ENCODE measurements around the gene MBOAT2.

The MBOAT2 gene

GRCh38 chr2:8851811-8852560 lies 151.5 kb downstream of the MBOAT2 start:
- WGBS, 2 experiments = 74 to 81% methylated on average over 10 of the region's 10 CpGs
- H3K9me3 ChIP-seq (ENCODE audit: control insufficient read depth, low read length) = no peaks in the 10 kb centered on the region
- H3K36me3 ChIP-seq (ENCODE audit: control insufficient read depth, insufficient read depth, low read length) = no peaks in the 10 kb centered on the region
- H3K4me3 ChIP-seq (ENCODE audit: insufficient read depth, low read depth, low read length) = no peak overlapping the region
- H3K27ac ChIP-seq (ENCODE audit: insufficient read depth, low read depth, low read length, poor library complexity, severe bottlenecking) = no peak overlapping the region
- H3K4me1 ChIP-seq (ENCODE audit: control insufficient read depth, insufficient read depth, low read length) = no peaks in the 10 kb centered on the region
- no peaks in the 10 kb centered on the region for H3K27me3 ChIP-seq (ENCODE audit: control insufficient read depth, insufficient read depth, low read length, poor library complexity, severe bottlenecking)

- Histone ChIP-seq H3K27ac (ENCODE audit: insufficient read depth, low read depth, low read length, poor library complexity, severe bottlenecking) (no peak overlapping the region), H3K4me1 (ENCODE audit: control insufficient read depth, insufficient read depth, low read length) (no peaks in the 10 kb centered on the region), H3K36me3 (ENCODE audit: control insufficient read depth, insufficient read depth, low read length) (no peaks in the 10 kb centered on the region), H3K4me3 (ENCODE audit: insufficient read depth, low read depth, low read length) (no peak overlapping the region), H3K27me3 (ENCODE audit: control insufficient read depth, insufficient read depth, low read length, poor library complexity, severe bottlenecking) (no peaks in the 10 kb centered on the region), H3K9me3 (ENCODE audit: control insufficient read depth, low read length) (no peaks in the 10 kb centered on the region)
- WGBS, 2 experiments = 93 to 95% methylated on average over 8 of the region's 8 CpGs
These were observed 152.5 kb downstream of the MBOAT2 start for GRCh38 chr2:8850845-8851487.

- Histone ChIP-seq H3K4me3 (ENCODE audit: insufficient read depth, low read depth, low read length) (no peak overlapping the region), H3K36me3 (ENCODE audit: control insufficient read depth, insufficient read depth, low read length) (no peaks in the 10 kb centered on the region), H3K9me3 (ENCODE audit: control insufficient read depth, low read length) (no peaks in the 10 kb centered on the region), H3K27me3 (ENCODE audit: control insufficient read depth, insufficient read depth, low read length, poor library complexity, severe bottlenecking) (no peaks in the 10 kb centered on the region), H3K27ac (ENCODE audit: insufficient read depth, low read depth, low read length, poor library complexity, severe bottlenecking) (no peak overlapping the region), H3K4me1 (ENCODE audit: control insufficient read depth, insufficient read depth, low read length) (no peaks in the 10 kb centered on the region)
- WGBS, 2 experiments = 89 to 91% methylated on average over 4 of the region's 4 CpGs
These were observed 154.2 kb downstream of the MBOAT2 start for GRCh38 chr2:8849327-8849726.

GRCh38 chr2:8848328-8849100 lies 155.0 kb downstream of the MBOAT2 start:
- Histone ChIP-seq H3K27me3 (ENCODE audit: control insufficient read depth, insufficient read depth, low read length, poor library complexity, severe bottlenecking) (no peaks in the 10 kb centered on the region), H3K4me1 (ENCODE audit: control insufficient read depth, insufficient read depth, low read length) (no peaks in the 10 kb centered on the region), H3K27ac (ENCODE audit: insufficient read depth, low read depth, low read length, poor library complexity, severe bottlenecking) (no peak overlapping the region), H3K36me3 (ENCODE audit: control insufficient read depth, insufficient read depth, low read length) (no peaks in the 10 kb centered on the region), H3K4me3 (ENCODE audit: insufficient read depth, low read depth, low read length) (no peak overlapping the region), H3K9me3 (ENCODE audit: control insufficient read depth, low read length) (no peaks in the 10 kb centered on the region)
- 89 to 92% methylated on average over 5 to 6 of the region's 7 CpGs for WGBS, 2 experiments

GRCh38 chr2:8847400-8847799 lies 156.1 kb downstream of the MBOAT2 start:
- H3K27ac ChIP-seq (ENCODE audit: insufficient read depth, low read depth, low read length, poor library complexity, severe bottlenecking) = no peak overlapping the region

GRCh38 chr2:8841932-8842331 lies 161.6 kb downstream of the MBOAT2 start:
- Histone ChIP-seq H3K9me3 (ENCODE audit: control insufficient read depth, low read length) (no peaks in the 10 kb centered on the region), H3K27me3 (ENCODE audit: control insufficient read depth, insufficient read depth, low read length, poor library complexity, severe bottlenecking) (no peaks in the 10 kb centered on the region), H3K27ac (ENCODE audit: insufficient read depth, low read depth, low read length, poor library complexity, severe bottlenecking) (no peak overlapping the region), H3K36me3 (ENCODE audit: control insufficient read depth, insufficient read depth, low read length) (no peaks in the 10 kb centered on the region), H3K4me1 (ENCODE audit: control insufficient read depth, insufficient read depth, low read length) (no peaks in the 10 kb centered on the region), H3K4me3 (ENCODE audit: insufficient read depth, low read depth, low read length) (no peak overlapping the region)
- 75 to 84% methylated on average over 4 of the region's 4 CpGs for WGBS, 2 experiments

More at GRCh38 chr2:8847400-8847799, 156.1 kb downstream of the MBOAT2 start:
- Histone ChIP-seq H3K4me3 (ENCODE audit: insufficient read depth, low read depth, low read length) (no peak overlapping the region), H3K4me1 (ENCODE audit: control insufficient read depth, insufficient read depth, low read length) (no peaks in the 10 kb centered on the region), H3K9me3 (ENCODE audit: control insufficient read depth, low read length) (no peaks in the 10 kb centered on the region), H3K27me3 (ENCODE audit: control insufficient read depth, insufficient read depth, low read length, poor library complexity, severe bottlenecking) (no peaks in the 10 kb centered on the region), H3K36me3 (ENCODE audit: control insufficient read depth, insufficient read depth, low read length) (no peaks in the 10 kb centered on the region)
- WGBS, 2 experiments = 91 to 96% methylated on average over 6 of the region's 6 CpGs

- H3K36me3 ChIP-seq (ENCODE audit: control insufficient read depth, insufficient read depth, low read length) = no peaks in the 10 kb centered on the region
- no peaks in the 10 kb centered on the region for H3K27me3 ChIP-seq (ENCODE audit: control insufficient read depth, insufficient read depth, low read length, poor library complexity, severe bottlenecking)
- H3K4me1 ChIP-seq (ENCODE audit: control insufficient read depth, insufficient read depth, low read length) = peaks cover 4% of the 10 kb centered on the region
- 88 to 89% methylated on average over 11 of the region's 12 CpGs for WGBS, 2 experiments
- H3K27ac ChIP-seq (ENCODE audit: insufficient read depth, low read depth, low read length, poor library complexity, severe bottlenecking) = no peak overlapping the region
- no peak overlapping the region for H3K4me3 ChIP-seq (ENCODE audit: insufficient read depth, low read depth, low read length)
- H3K9me3 ChIP-seq (ENCODE audit: control insufficient read depth, low read length) = no peaks in the 10 kb centered on the region
These were observed 162.9 kb downstream of the MBOAT2 start for GRCh38 chr2:8840475-8841091.

- H3K27ac ChIP-seq (ENCODE audit: insufficient read depth, low read depth, low read length, poor library complexity, severe bottlenecking) = no peak overlapping the region
- H3K4me3 ChIP-seq (ENCODE audit: insufficient read depth, low read depth, low read length) = no peak overlapping the region
- 86 to 97% methylated on average over 5 of the region's 5 CpGs for WGBS, 2 experiments
- peaks cover 4% of the 10 kb centered on the region for H3K4me1 ChIP-seq (ENCODE audit: control insufficient read depth, insufficient read depth, low read length)
- no peaks in the 10 kb centered on the region for H3K36me3 ChIP-seq (ENCODE audit: control insufficient read depth, insufficient read depth, low read length)
- no peaks in the 10 kb centered on the region for H3K27me3 ChIP-seq (ENCODE audit: control insufficient read depth, insufficient read depth, low read length, poor library complexity, severe bottlenecking)
- no peaks in the 10 kb centered on the region for H3K9me3 ChIP-seq (ENCODE audit: control insufficient read depth, low read length)
These were observed 164.1 kb downstream of the MBOAT2 start for GRCh38 chr2:8839189-8839965.

- Histone ChIP-seq H3K36me3 (ENCODE audit: control insufficient read depth, insufficient read depth, low read length) (no peaks in the 10 kb centered on the region), H3K4me3 (ENCODE audit: insufficient read depth, low read depth, low read length) (peak overlapping the region; percentile 87), H3K27me3 (ENCODE audit: control insufficient read depth, insufficient read depth, low read length, poor library complexity, severe bottlenecking) (no peaks in the 10 kb centered on the region), H3K27ac (ENCODE audit: insufficient read depth, low read depth, low read length, poor library complexity, severe bottlenecking) (no peak overlapping the region), H3K9me3 (ENCODE audit: control insufficient read depth, low read length) (no peaks in the 10 kb centered on the region), H3K4me1 (ENCODE audit: control insufficient read depth, insufficient read depth, low read length) (peaks cover 4% of the 10 kb centered on the region)
- 87 to 90% methylated on average over 11 of the region's 11 CpGs for WGBS, 2 experiments
These were observed 165.7 kb downstream of the MBOAT2 start for GRCh38 chr2:8837795-8838140.
